Measurements from ENCODE around the gene PPP1R15A. TPM values are rescaled to one million over a fixed set of nuclear protein-coding genes. Genes with fewer than 3 reads are reported as not detected.

PPP1R15A gene
- total and polyA plus RNA-seq, 2 of the 8 experiments (the other 6 are each of a cell fraction or from before 2014, with no cell fraction given): 4.1 to 14.0 TPM

GRCh38 chr19:48873476-48874302 lies 1.5 kb downstream of the PPP1R15A start:
- peaks cover 9 to 13% of the 10 kb centered on the region in 2 experiments for H4K20me1 ChIP-seq (replicated peaks in 1 of 2; ENCODE audit: control insufficient read depth in 1 of 2, insufficient read depth in 2 of 2, low read length in 2 of 2)
- H3K4me2 ChIP-seq (ENCODE audit: insufficient read depth in 1 of 2, low read depth in 2 of 2, low read length in 2 of 2): peak overlapping the region; percentile 83 to 95
- no peaks in the 10 kb centered on the region for H3K9me3 ChIP-seq (ENCODE audit: insufficient read depth in 2 of 2, low read depth in 1 of 2, low read length in 1 of 2)
- H3K23ac ChIP-seq (ENCODE audit: insufficient read length): no peak overlapping the region
- H3K27ac ChIP-seq (ENCODE audit: low read depth, low read length): peak overlapping the region; percentile 79
- peaks cover 3% of the 10 kb centered on the region; the same call in 1 of the 2 replicates for H3K23me2 ChIP-seq (ENCODE audit: low read depth, low read length)
- H3K27me3 ChIP-seq (replicated peaks in 1 of 4; ENCODE audit: control insufficient read depth in 3 of 4, extremely low read depth in 1 of 4, insufficient read depth in 3 of 4, low read length in 3 of 4): no peaks in the 10 kb centered on the region
- peak overlapping the region; percentile 5; the same call in 1 of the 2 replicates for H2AK5ac ChIP-seq (ENCODE audit: low read depth, low read length)
- no peak overlapping the region for H2BK20ac ChIP-seq (ENCODE audit: low read length)
- H3K56ac ChIP-seq (replicated peaks; ENCODE audit: insufficient read length, low read depth, low read length): no peak overlapping the region
- peak overlapping the region; percentile 79 for H2BK5ac ChIP-seq (ENCODE audit: low read depth, low read length)
- no peak overlapping the region for H3K18ac ChIP-seq (ENCODE audit: extremely low read depth, low read length)
- DNase-seq (ENCODE audit: low read depth in 1 of 2, low spot score in 2 of 2): no peak
- peaks cover 7 to 25% of the 10 kb centered on the region in 2 experiments; a peak in 3 of 4 replicates for H3K79me2 ChIP-seq (ENCODE audit: control insufficient read depth in 1 of 2, insufficient read depth in 2 of 2, low read length in 2 of 2)
- no peak overlapping the region for H4K5ac ChIP-seq (ENCODE audit: insufficient read length, low read depth, low read length)
- POLR2A ChIA-PET (ENCODE audit: partially characterized antibody): interaction anchor here (0.5 to 7.2 kb wide), 21 partner anchors 9 to 408 kb away, joined by 3 to 115 read pairs (median 7); partner anchors contain the start of genes DBP, FAM83E, FTL and GYS1
- no peak overlapping the region for H3K14ac ChIP-seq (ENCODE audit: insufficient read length)
- peaks cover 5 to 19% (median 7%) of the 10 kb centered on the region in 4 experiments for H3K4me1 ChIP-seq (replicated peaks in 1 of 4; ENCODE audit: control insufficient read depth in 3 of 4, insufficient read depth in 4 of 4, low read length in 3 of 4)
- H3K4ac ChIP-seq (replicated peaks; ENCODE audit: insufficient read length, low read depth, low read length): no peak overlapping the region
- H3K36me3 ChIP-seq (ENCODE audit: control insufficient read depth in 2 of 4, insufficient read depth in 4 of 4, low read length in 3 of 4): peaks cover 13 to 31% (median 21%) of the 10 kb centered on the region in 4 experiments; a peak in 7 of 8 replicates
- H3K9ac ChIP-seq (replicated peaks in 1 of 4; ENCODE audit: extremely low read depth in 1 of 4, low read depth in 3 of 4, low read length in 3 of 4): peak overlapping the region; percentile 64 to 98 (median 94)
- no peak overlapping the region for H2BK120ac ChIP-seq (replicated peaks; ENCODE audit: low read depth, low read length)
- H2BK12ac ChIP-seq (ENCODE audit: low read depth, low read length): peak overlapping the region; percentile 30; the same call in 1 of the 2 replicates
- peak overlapping the region; percentile 80 to 97 (median 92); a peak in 7 of 8 replicates for H3K4me3 ChIP-seq (ENCODE audit: extremely low read depth in 1 of 4, insufficient read depth in 2 of 4, low read depth in 3 of 4, low read length in 4 of 4)
- WGBS, 2 experiments (ENCODE audit: extremely low coverage in 1 of 2, insufficient coverage in 1 of 2, insufficient read length in 1 of 2, insufficient replicate concordance in 2 of 2, low coverage in 1 of 2, low lambda C conversion rate in 2 of 2, missing lambda C conversion rate in 1 of 2): 91% methylated on average over 14 of the region's 14 CpGs; no CpG with 5 or more reads in 1 of the 2 experiments
- FAIRE-seq: no peak
- no peak overlapping the region for H4K91ac ChIP-seq (replicated peaks; ENCODE audit: insufficient read length, low read length)
- H3K79me1 ChIP-seq (ENCODE audit: low read depth, low read length): peaks cover 9% of the 10 kb centered on the region
- H2BK15ac ChIP-seq (ENCODE audit: low read length): 0 out of 2 replicates have a peak overlapping the region, but pooled peaks have one; percentile 31
- CTCF ChIA-PET (ENCODE audit: partially characterized antibody): interaction anchor here (0.7 to 1.7 kb wide), 9 partner anchors 8 to 120 kb away, joined by 3 to 8 read pairs (median 4); partner anchors contain the start of gene RUVBL2
- peak overlapping the region; percentile 58; the same call in 1 of the 2 replicates for H4K8ac ChIP-seq (ENCODE audit: extremely low read depth, insufficient read depth, low read length)
- H2AFZ ChIP-seq (ENCODE audit: low read length): no peak overlapping the region
- TF ChIP-seq TAF7 (optimal IDR thresholded peaks at IDR 0.05; ENCODE audit: borderline replicate concordance, low read depth, low read length) (no peak), CHD1 (IDR thresholded peaks at IDR 0.05; ENCODE audit: low read depth, low read length) (no peak), TEAD4 (IDR thresholded peaks at IDR 0.05; ENCODE audit: low read depth, low read length) (no peak), EZH2 (IDR thresholded peaks at IDR 0.05; ENCODE audit: low read depth, low read length, severe bottlenecking) (no peak), ATF2 (IDR thresholded peaks at IDR 0.05; ENCODE audit: low read length) (no peak), JUN (IDR thresholded peaks at IDR 0.05; ENCODE audit: low read depth, low read length) (no peak), EGR1 (IDR thresholded peaks at IDR 0.05; ENCODE audit: borderline replicate concordance, low read depth, low read length) (no peak), EP300 (IDR thresholded peaks at IDR 0.05; ENCODE audit: borderline replicate concordance in 1 of 2, low read depth in 2 of 2, low read length in 2 of 2) (no peak)

Data from H1 (cell line).